Neural progenitor cell (in vitro differentiated cells): Measurements from ENCODE around the gene ADGRA1. TPM values are rescaled to one million over a fixed set of nuclear protein-coding genes. Genes with fewer than 3 reads are reported as not detected.

Experiments used
- DNase-seq: peaks from one replicate; pipeline ENCODE4 v3.0.0-alpha.2; 2016; ENCODE audit warnings: low spot score
- H2AFZ ChIP-seq: fragments of 200-600 bp; sonication (generic); replicated peaks from 2 replicates; pipeline ENCODE4 v1.6.1; 2016; ENCODE audit warnings: antibody characterized with exemption
- H3F3A ChIP-seq: fragments of 200-600 bp; sonication (generic); 2 replicates; pipeline ENCODE4 v1.6.1; 2016; ENCODE audit warnings: antibody characterized with exemption, low read depth
- H3K27ac ChIP-seq: fragments of 200-600 bp; sonication (generic); 2 replicates; pipeline ENCODE4 v1.5.1; 2016; ENCODE audit warnings: mild to moderate bottlenecking
- H3K27me3 ChIP-seq: fragments of 200-600 bp; sonication (generic); 2 replicates; pipeline ENCODE4 v1.6.1; 2016; ENCODE audit warnings: mild to moderate bottlenecking, moderate library complexity
- H3K36me3 ChIP-seq: fragments of 200-600 bp; sonication (generic); 2 replicates; pipeline ENCODE4 v1.5.1; 2016
- H3K4me1 ChIP-seq: fragments of 200-600 bp; sonication (generic); 2 replicates; pipeline ENCODE4 v1.6.1; 2016; ENCODE audit warnings: mixed run types
- H3K4me2 ChIP-seq: fragments of 200-600 bp; sonication (generic); 2 replicates; pipeline ENCODE4 v1.6.1; 2016
- H3K4me3 ChIP-seq: fragments of 200-600 bp; sonication (generic); 2 replicates; pipeline ENCODE4 v1.5.1; 2016
- H3K79me2 ChIP-seq: fragments of 200-600 bp; sonication (generic); 2 replicates; pipeline ENCODE4 v1.6.1; 2016; ENCODE audit warnings: low read depth
- H3K9ac ChIP-seq: fragments of 200-600 bp; sonication (generic); 2 replicates; pipeline ENCODE4 v1.6.1; 2016
- H3K9me3 ChIP-seq: fragments of 200-600 bp; sonication (generic); 2 replicates; pipeline ENCODE4 v1.5.1; 2016; ENCODE audit warnings: low read depth
- H4K20me1 ChIP-seq: fragments of 200-600 bp; sonication (generic); 2 replicates; pipeline ENCODE4 v1.6.1; 2016; ENCODE audit warnings: low read depth
- H3K27ac Mint-ChIP-seq: 3 replicates; pipeline ENCODE4 v1.8.0; 2021; ENCODE audit warnings: mixed read lengths
- H3K27me3 Mint-ChIP-seq: 2 replicates; pipeline ENCODE4 v1.8.0; 2022; ENCODE audit warnings: low read depth, mild to moderate bottlenecking, inconsistent platforms, moderate library complexity, mixed read lengths; ENCODE audit not compliant: insufficient read depth
- H3K36me3 Mint-ChIP-seq: 3 replicates; pipeline ENCODE4 v1.8.0; 2021; ENCODE audit warnings: mixed read lengths
- H3K4me1 Mint-ChIP-seq: 3 replicates; pipeline ENCODE4 v1.8.0; 2021; ENCODE audit warnings: mixed read lengths
- H3K4me3 Mint-ChIP-seq: 3 replicates; pipeline ENCODE4 v1.8.0; 2021; ENCODE audit warnings: mild to moderate bottlenecking, moderate library complexity, mixed read lengths
- H3K9me3 Mint-ChIP-seq: 3 replicates; pipeline ENCODE4 v1.8.0; 2020; ENCODE audit warnings: mixed read lengths
- EZH2 ChIP-seq: fragments of 200-600 bp; sonication (generic); IDR thresholded peaks from 2 replicates; pipeline ENCODE4 v1.6.1; 2017; ENCODE audit warnings: antibody characterized with exemption, mild to moderate bottlenecking, moderate library complexity
- EZH2phosphoT487 ChIP-seq: fragments of 200-600 bp; sonication (generic); IDR thresholded peaks from 2 replicates; pipeline ENCODE4 v1.6.1; 2017; ENCODE audit warnings: antibody characterized with exemption
- total RNA-seq: library from RNA; depleted of rRNA; stranded (reverse); fragments of >200 nt; gene quantifications from 2 replicates; pipeline ENCODE4 v1.2.3, GENCODE V29; 2015; ENCODE audit warnings: low replicate concordance
- TF ChIP-seq, protein P1 (sequence below): fragments of 200-600 bp; sonication (generic); IDR thresholded peaks from 2 replicates; pipeline ENCODE4 v1.5.1; 2017; ENCODE audit warnings: antibody characterized with exemption, mild to moderate bottlenecking

The ADGRA1 gene
- total RNA-seq, 1 donor from 2014 or later = not detected

DNA sequence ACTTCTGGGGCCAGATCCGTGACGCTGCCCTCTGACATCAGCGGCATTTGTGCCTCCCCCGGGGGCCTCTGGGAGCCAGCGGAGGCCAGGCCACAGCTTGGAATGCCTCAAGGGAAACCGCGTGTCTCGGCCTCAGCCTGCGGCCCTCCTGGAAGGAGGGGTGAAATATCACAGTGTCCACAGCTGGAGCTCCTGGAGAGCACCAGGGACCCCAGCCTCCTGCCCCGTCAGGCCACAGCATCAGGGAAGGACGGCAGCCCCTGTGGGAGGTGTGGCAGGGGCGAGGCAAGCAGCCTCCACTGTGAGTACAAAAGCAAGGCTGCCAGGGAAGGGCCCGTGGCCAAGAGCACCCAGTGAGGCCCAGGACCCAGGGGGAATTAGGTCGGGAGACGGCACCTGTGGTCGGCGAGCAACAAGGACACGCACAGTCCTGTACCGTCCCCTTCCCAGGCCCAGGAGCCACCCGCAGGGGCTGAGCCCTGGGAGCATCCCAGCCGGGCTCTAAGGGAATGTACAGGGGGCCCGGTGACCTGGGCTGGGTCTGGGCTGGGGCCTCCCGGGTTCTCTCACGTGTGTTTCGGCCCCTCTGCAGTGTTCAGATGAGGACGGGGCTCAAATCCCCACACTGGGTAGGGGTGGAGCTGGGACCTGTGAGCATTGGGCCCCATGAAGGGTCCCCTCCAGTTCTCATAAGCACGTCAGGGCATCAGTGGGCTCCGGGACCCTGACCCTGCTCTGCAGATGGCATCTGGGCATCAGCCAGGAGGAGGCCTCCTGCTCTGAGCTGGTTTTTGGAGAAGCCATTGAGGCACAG lies 53.6 kb downstream of the ADGRA1 start:
- no peaks in the 10 kb centered on the region for H3K27me3 ChIP-seq
- peaks cover 3% of the 10 kb centered on the region for H3K27me3 Mint-ChIP-seq
- H3K4me1 Mint-ChIP-seq = peaks cover 23% of the 10 kb centered on the region
- H3K9me3 ChIP-seq = no peaks in the 10 kb centered on the region
- no peak for DNase-seq
- H3K36me3 ChIP-seq = no peaks in the 10 kb centered on the region
- H3K4me3 ChIP-seq = no peak overlapping the region
- H3K79me2 ChIP-seq = no peaks in the 10 kb centered on the region
- H2AFZ ChIP-seq = no peak overlapping the region
- no peak overlapping the region for H3K4me3 Mint-ChIP-seq
- TF ChIP-seq EZH2phosphoT487 (no peak), EZH2 (no peak)
- TF ChIP-seq, protein P1, sequence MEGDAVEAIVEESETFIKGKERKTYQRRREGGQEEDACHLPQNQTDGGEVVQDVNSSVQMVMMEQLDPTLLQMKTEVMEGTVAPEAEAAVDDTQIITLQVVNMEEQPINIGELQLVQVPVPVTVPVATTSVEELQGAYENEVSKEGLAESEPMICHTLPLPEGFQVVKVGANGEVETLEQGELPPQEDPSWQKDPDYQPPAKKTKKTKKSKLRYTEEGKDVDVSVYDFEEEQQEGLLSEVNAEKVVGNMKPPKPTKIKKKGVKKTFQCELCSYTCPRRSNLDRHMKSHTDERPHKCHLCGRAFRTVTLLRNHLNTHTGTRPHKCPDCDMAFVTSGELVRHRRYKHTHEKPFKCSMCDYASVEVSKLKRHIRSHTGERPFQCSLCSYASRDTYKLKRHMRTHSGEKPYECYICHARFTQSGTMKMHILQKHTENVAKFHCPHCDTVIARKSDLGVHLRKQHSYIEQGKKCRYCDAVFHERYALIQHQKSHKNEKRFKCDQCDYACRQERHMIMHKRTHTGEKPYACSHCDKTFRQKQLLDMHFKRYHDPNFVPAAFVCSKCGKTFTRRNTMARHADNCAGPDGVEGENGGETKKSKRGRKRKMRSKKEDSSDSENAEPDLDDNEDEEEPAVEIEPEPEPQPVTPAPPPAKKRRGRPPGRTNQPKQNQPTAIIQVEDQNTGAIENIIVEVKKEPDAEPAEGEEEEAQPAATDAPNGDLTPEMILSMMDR = no peak
- no peak overlapping the region for H3K9ac ChIP-seq
- peaks cover 4% of the 10 kb centered on the region for H3K4me1 ChIP-seq
- H4K20me1 ChIP-seq = no peaks in the 10 kb centered on the region
- H3K9me3 Mint-ChIP-seq = no peaks in the 10 kb centered on the region
- H3K27ac Mint-ChIP-seq = no peak overlapping the region
- H3K36me3 Mint-ChIP-seq = no peaks in the 10 kb centered on the region
- no peak overlapping the region for H3K4me2 ChIP-seq
- H3F3A ChIP-seq = no peaks in the 10 kb centered on the region
- H3K27ac ChIP-seq = no peak overlapping the region

DNA sequence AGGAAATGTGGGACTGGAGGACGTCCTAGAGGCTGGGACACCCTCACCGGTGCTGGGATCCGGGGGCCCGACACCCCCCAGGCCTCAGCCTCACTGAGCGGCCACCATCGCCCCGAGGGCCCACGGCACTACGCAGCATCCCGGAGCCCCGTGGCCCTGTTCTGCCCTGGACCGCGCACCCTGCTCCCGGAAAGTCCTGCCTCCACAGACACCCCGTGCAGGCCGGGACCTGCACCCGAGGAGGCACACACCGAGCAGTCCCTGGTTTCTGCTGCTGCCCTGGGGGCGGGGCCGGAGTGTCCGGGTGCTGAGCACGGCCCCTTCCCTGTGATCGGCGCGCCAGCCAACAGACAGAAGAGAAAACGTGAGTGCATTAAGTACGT lies 54.2 kb downstream of the ADGRA1 start:
- H3K4me3 Mint-ChIP-seq = no peak overlapping the region
- peaks cover 4% of the 10 kb centered on the region for H3K4me1 ChIP-seq
- no peaks in the 10 kb centered on the region for H3K36me3 ChIP-seq
- H3K79me2 ChIP-seq = no peaks in the 10 kb centered on the region
- TF ChIP-seq, protein P1 = no peak
- TF ChIP-seq EZH2 (no peak), EZH2phosphoT487 (no peak)
- H3K27ac ChIP-seq = no peak overlapping the region
- H3K9me3 Mint-ChIP-seq = no peaks in the 10 kb centered on the region
- H3F3A ChIP-seq = no peaks in the 10 kb centered on the region
- DNase-seq = no peak
- peaks cover 23% of the 10 kb centered on the region for H3K4me1 Mint-ChIP-seq
- H3K27ac Mint-ChIP-seq = no peak overlapping the region
- H3K27me3 ChIP-seq = no peaks in the 10 kb centered on the region
- H2AFZ ChIP-seq = no peak overlapping the region
- H4K20me1 ChIP-seq = no peaks in the 10 kb centered on the region
- H3K4me3 ChIP-seq = no peak overlapping the region
- no peak overlapping the region for H3K4me2 ChIP-seq
- no peaks in the 10 kb centered on the region for H3K9me3 ChIP-seq
- peaks cover 3% of the 10 kb centered on the region for H3K27me3 Mint-ChIP-seq
- H3K9ac ChIP-seq = no peak overlapping the region
- H3K36me3 Mint-ChIP-seq = no peaks in the 10 kb centered on the region

DNA sequence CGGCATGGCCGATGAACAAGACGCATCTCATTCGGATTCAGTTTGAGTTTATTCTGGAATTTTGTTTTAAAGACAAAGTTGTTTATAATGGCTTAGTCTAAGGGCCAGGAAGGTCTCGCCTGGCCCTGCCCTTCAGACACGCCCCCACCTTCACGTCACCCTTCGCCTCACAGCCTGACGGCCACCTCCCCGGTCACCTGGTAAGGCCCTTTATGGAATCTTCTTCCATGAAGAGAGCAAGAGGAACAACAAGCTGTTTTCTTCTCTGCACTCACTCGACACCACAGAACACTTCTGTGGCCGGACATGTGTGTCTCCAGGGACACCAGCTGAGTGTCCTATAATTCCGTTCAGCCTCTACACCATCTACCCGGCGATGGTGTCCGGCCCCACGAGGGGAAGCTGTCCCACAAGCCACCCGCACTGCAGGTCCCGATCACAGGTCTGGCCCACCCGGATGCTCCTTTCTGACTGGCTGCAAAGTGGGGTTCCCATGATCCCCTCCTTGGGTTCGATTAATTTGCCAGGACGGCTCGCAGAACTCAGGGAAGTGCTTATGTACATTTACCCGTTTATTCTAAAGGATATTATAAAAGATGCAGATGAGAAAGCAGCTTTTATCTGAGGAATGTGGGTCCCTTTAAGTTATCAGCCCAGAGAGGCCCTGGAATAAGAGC lies 54.9 kb downstream of the ADGRA1 start:
- Histone ChIP-seq H4K20me1 (no peaks in the 10 kb centered on the region), H2AFZ (no peak overlapping the region), H3K4me3 (no peak overlapping the region), H3K4me2 (no peak overlapping the region), H3K79me2 (no peaks in the 10 kb centered on the region), H3F3A (no peaks in the 10 kb centered on the region), H3K36me3 (no peaks in the 10 kb centered on the region), H3K9me3 (peaks cover 4% of the 10 kb centered on the region), H3K27me3 (no peaks in the 10 kb centered on the region), H3K27ac (no peak overlapping the region), H3K9ac (no peak overlapping the region), H3K4me1 (peaks cover 4% of the 10 kb centered on the region)
- peaks cover 23% of the 10 kb centered on the region for H3K4me1 Mint-ChIP-seq
- H3K9me3 Mint-ChIP-seq = peaks cover 4% of the 10 kb centered on the region
- DNase-seq = no peak
- no peak overlapping the region for H3K4me3 Mint-ChIP-seq
- no peak for TF ChIP-seq EZH2
- TF ChIP-seq, protein P1 = no peak
- no peak for TF ChIP-seq EZH2phosphoT487
- peaks cover 9% of the 10 kb centered on the region for H3K27me3 Mint-ChIP-seq
- H3K27ac Mint-ChIP-seq = no peak overlapping the region
- H3K36me3 Mint-ChIP-seq = no peaks in the 10 kb centered on the region
